Heart right ventricle (tissue), 16 donors: Measurements from ENCODE around the gene PLPP1. TPM values are rescaled to one million over a fixed set of nuclear protein-coding genes. Genes with fewer than 3 reads are reported as not detected.

Source experiments
- ATAC-seq, 8 donors: fragments of 200-7000 bp; cut with Tn5 transposase; one replicate each; pipeline ENCODE4 v1.9.1; 2020; ENCODE audit warnings: mild to moderate bottlenecking in 8 of 8, moderate library complexity in 8 of 8, moderate number of reproducible peaks in 1 of 8
- DNase-seq, 2 donors: peaks; one replicate each; pipeline ENCODE4 v3.0.0-alpha.2; 2020
- H3K27ac ChIP-seq, 10 donors: fragments of 200-600 bp; sonication (generic) in 2 of 10; one replicate each; pipeline versions ENCODE4 v1.5.0 to v1.8.0; 2020 to 2022; ENCODE audit warnings: mild to moderate bottlenecking in 3 of 10
- H3K27me3 ChIP-seq, 7 donors: fragments of 200-600 bp; one replicate each; pipeline ENCODE4 v1.8.0; 2021 to 2022; ENCODE audit warnings: mild to moderate bottlenecking in 2 of 7
- H3K36me3 ChIP-seq, 9 donors: fragments of 200-600 bp; sonication (generic) in 1 of 9; one replicate each; pipeline versions ENCODE4 v1.5.0 to v1.8.0; 2020 to 2022; ENCODE audit warnings: mild to moderate bottlenecking in 2 of 9
- H3K4me1 ChIP-seq, 9 donors: fragments of 200-600 bp; sonication (generic) in 1 of 9; one replicate each; pipeline versions ENCODE4 v1.5.0 to v1.8.0; 2020 to 2022; ENCODE audit warnings: mild to moderate bottlenecking in 4 of 9
- H3K4me3 ChIP-seq, 10 donors: fragments of 200-600 bp; sonication (generic) in 2 of 10; one replicate each; pipeline versions ENCODE4 v1.5.0 to v1.8.0; 2020 to 2022; ENCODE audit warnings: mild to moderate bottlenecking in 7 of 10, moderate library complexity in 2 of 10
- H3K9me3 ChIP-seq, 11 donors: fragments of 200-600 bp in 10 of 11; sonication (generic) in 2 of 11; one replicate each; pipeline versions ENCODE4 v1.5.0 to v1.8.0; 2013 to 2022; ENCODE audit warnings: mild to moderate bottlenecking in 2 of 11, control low read depth in 1 of 11, moderate library complexity in 1 of 11
- WGBS, 2 donors: extraction: QIAGEN DNeasy Blood & Tissue Kit; methylation state at CpG; one replicate each; pipeline ENCODE4 v1.1.7; 2013; ENCODE audit warnings: inconsistent platforms in 1 of 2; 5-methylcytosine and 5-hydroxymethylcytosine counted together
- intact Hi-C, 10 donors: fragments of 100-400 bp; cut with DNase I; formaldehyde crosslinking; loops; one replicate each; pipeline versions ENCODE4 v1.11.1 to v1.14.2; 2022
- polyA plus RNA-seq, 2 donors: library from polyadenylated mRNA; stranded (reverse); fragments of 200-250 nt; gene quantifications; one replicate each; pipeline ENCODE4 v1.2.3, GENCODE V29; 2013
- total RNA-seq, 10 donors: library from RNA; stranded (reverse); fragmentation: NEBNext Ultra II Directional in 3 of 10; extraction: Animal tissue kit (Norgen Biotek cat#: 25700) in 3 of 10; gene quantifications; one replicate each; pipeline versions ENCODE4 v1.2.1 to v1.2.4, GENCODE V29; 2021 to 2023
- TF ChIP-seq, protein P1 (sequence below), 9 donors: fragments of 200-600 bp; sonication (generic) in 2 of 9; IDR thresholded peaks; one replicate each; pipeline versions ENCODE4 v1.5.0 to v1.8.0; 2021 to 2022; ENCODE audit warnings: antibody characterized with exemption in 9 of 9, mild to moderate bottlenecking in 5 of 9, moderate library complexity in 1 of 9
- donor health status: Arrhythmogenic right ventricular cardiomyopathy.
- donor health status: ischemic (EF 13 %, LVEDD 7.1; RV severe dilation, severe dysfunction).
- donor health status: healthy with polysubstance abuse.
- donor health status: DM: no; HTN: yes; CAD: no.
- donor health status: DM: no; HTN: no; CAD: no.
- donor health status: ischemic (EF 25% LVEDD 6.9; RV normal size, moderate dysfunction).
- donor health status: ischemic (EF 25% LVEDD 5.7; RV mildly dilated, moderate dysfunction).
- donor health status: healthy.
- donor health status: DM: yes; HTN: yes; CAD: no.
- donor health status: Ischemic cardiomyopathy.
- donor health status: ischemic (EF 35%, LVEDD 5.7; RV mildly dilated, moderate dysfunction).
- donor health status: nonischemic (EF 11% LVEDD 7.7; RV severe dilation, severe dysfunction).
- donor health status: DM: yes; HTN: yes; CAD: no.
- donor health status: PGD.
- donor health status: ischemic (EF 29% LVEDD 5.4; RV normal size, mild dysfunction).
- donor health status: nonischemic (EF 23%, LVEDD 6.1; RV moderate dilation, normal function).

PLPP1 gene
- total and polyA plus RNA-seq, 12 donors = 58.7 to 111 (median 77.4) TPM

DNA sequence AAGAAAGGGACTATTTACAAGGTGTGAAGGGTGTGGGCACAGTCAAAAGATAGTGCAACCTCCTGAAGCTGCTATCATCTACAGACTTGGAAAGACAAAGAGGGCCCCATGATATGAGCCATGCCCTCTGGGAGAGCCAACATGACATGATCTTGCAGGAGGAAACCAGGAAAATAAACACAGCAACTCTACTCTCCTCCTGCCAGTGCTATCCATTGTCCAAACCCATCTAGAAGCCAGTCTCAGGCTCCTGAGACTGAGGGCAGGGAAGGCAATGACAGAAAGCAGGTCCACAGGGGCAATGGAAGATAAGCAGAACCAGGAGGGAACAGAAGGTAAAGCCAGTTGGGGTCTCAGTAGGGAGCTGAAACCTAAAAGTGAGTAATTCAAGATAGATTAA is 37.1 kb downstream of the PLPP1 start:
- TF ChIP-seq, protein P1, sequence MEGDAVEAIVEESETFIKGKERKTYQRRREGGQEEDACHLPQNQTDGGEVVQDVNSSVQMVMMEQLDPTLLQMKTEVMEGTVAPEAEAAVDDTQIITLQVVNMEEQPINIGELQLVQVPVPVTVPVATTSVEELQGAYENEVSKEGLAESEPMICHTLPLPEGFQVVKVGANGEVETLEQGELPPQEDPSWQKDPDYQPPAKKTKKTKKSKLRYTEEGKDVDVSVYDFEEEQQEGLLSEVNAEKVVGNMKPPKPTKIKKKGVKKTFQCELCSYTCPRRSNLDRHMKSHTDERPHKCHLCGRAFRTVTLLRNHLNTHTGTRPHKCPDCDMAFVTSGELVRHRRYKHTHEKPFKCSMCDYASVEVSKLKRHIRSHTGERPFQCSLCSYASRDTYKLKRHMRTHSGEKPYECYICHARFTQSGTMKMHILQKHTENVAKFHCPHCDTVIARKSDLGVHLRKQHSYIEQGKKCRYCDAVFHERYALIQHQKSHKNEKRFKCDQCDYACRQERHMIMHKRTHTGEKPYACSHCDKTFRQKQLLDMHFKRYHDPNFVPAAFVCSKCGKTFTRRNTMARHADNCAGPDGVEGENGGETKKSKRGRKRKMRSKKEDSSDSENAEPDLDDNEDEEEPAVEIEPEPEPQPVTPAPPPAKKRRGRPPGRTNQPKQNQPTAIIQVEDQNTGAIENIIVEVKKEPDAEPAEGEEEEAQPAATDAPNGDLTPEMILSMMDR (IDR thresholded peaks at IDR 0.05) = no peak
- peak in 5 of 8 donors; percentile 15 to 59 (median 31) for ATAC-seq
- intact Hi-C loops = loop anchor here in 1 of 10 donors (1.0 kb wide), 1 partner anchor 12 kb away; no protein-coding TSS in a partner anchor
- peak overlapping the region in 2 of 10 donors; percentile 1 to 53 for H3K27ac ChIP-seq
- no peaks in the 10 kb centered on the region for H3K27me3 ChIP-seq
- H3K9me3 ChIP-seq = no peaks in the 10 kb centered on the region
- peaks cover 7 to 82% (median 38%) of the 10 kb centered on the region in 9 donors for H3K4me1 ChIP-seq
- H3K4me3 ChIP-seq = no peak overlapping the region
- no peak for DNase-seq
- peaks cover 0 to 5% (median 0%) of the 10 kb centered on the region in 9 donors for H3K36me3 ChIP-seq

DNA sequence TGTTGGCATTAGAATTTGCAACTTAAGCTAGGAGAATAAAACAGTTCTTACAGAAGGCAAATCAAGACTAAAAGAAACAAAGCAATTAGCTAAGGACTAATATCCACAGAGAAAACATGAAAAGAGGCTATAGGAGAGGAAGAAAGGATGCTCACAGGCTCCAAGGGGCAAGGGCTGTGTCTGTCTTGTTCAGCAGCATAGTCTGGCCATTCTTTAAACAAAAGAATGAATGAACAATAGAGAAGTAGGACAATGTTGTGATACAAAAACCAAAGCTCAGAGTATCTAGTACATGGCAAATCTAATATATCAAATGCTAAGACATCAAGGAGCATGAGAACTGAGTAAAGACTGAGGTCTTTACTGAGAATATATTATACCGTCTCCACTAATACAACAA is 39.5 kb downstream of the PLPP1 start:
- ATAC-seq = no peak
- 96 to 100% methylated on average over 1 of the region's 1 CpG for WGBS, 2 donors
- Histone ChIP-seq H3K27me3 (no peaks in the 10 kb centered on the region), H3K4me1 (peaks cover 7 to 72% (median 44%) of the 10 kb centered on the region in 9 donors), H3K36me3 (peaks cover 0 to 11% (median 0%) of the 10 kb centered on the region in 9 donors), H3K27ac (no peak overlapping the region), H3K4me3 (no peak overlapping the region), H3K9me3 (no peaks in the 10 kb centered on the region)
- TF ChIP-seq, protein P1 (IDR thresholded peaks at IDR 0.05) = no peak
- DNase-seq = no peak
- intact Hi-C loops = no loop called here

DNA sequence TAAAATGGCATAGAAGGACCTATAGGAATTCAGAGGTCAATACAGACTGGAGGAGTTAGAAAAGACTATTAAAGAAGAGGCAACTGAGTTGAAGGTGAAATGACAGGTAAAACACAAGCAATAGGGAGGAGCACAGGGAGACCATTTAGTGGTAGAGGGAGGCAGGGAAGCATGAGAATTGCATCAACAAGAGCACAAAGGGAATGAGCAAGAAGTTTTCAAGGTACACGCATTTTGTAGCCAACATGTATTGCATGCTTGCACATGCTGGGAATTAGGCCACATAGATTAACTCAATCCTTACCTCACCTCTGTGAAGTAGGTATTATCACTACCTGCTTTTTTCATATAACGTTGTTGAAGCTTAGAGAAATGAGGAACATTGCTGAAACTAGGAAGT is 42.3 kb downstream of the PLPP1 start:
- Histone ChIP-seq H3K27ac (no peak overlapping the region), H3K4me1 (peaks cover 2 to 50% (median 31%) of the 10 kb centered on the region in 9 donors), H3K36me3 (peaks cover 0 to 36% (median 0%) of the 10 kb centered on the region in 9 donors), H3K27me3 (no peaks in the 10 kb centered on the region), H3K9me3 (no peaks in the 10 kb centered on the region), H3K4me3 (no peak overlapping the region)
- intact Hi-C loops = no loop called here
- WGBS, 2 donors = 52 to 59% methylated on average over 2 of the region's 2 CpGs
- no peak for DNase-seq
- no peak for ATAC-seq
- TF ChIP-seq, protein P1 (IDR thresholded peaks at IDR 0.05) = no peak

DNA sequence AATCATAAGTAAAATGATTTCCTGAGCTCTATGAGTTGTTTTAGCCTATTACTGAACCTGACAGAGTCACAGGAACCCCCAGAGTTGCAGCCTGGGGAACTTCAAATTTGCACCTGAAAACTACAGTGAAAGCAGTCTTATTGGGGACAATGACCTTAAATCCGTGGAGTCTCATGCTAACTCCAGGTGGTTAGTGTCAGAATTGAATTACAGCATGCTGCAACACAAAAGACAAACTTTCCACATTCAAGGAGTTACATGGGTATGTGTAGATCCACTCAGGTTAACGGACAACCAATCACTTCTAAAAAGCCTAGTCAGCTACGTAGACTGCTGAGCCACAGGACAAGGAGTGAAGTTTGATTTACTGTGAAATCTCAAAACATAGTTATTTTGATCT is 49.7 kb downstream of the PLPP1 start:
- Histone ChIP-seq H3K4me3 (no peak overlapping the region), H3K36me3 (peaks cover 0 to 72% (median 2%) of the 10 kb centered on the region in 9 donors), H3K27me3 (no peaks in the 10 kb centered on the region), H3K9me3 (no peaks in the 10 kb centered on the region), H3K4me1 (peaks cover 0 to 32% (median 16%) of the 10 kb centered on the region in 9 donors), H3K27ac (no peak overlapping the region)
- WGBS, 2 donors = 90 to 92% methylated on average over 3 of the region's 3 CpGs
- TF ChIP-seq, protein P1 (IDR thresholded peaks at IDR 0.05) = no peak
- intact Hi-C loops = loop anchor here in 1 of 10 donors (1.0 kb wide), 1 partner anchor 13 kb away; no protein-coding TSS in a partner anchor
- no peak for DNase-seq
- ATAC-seq = no peak
